ENCODE measurements around the gene RAB3IL1. TPM values are rescaled to one million over a fixed set of nuclear protein-coding genes. Genes with fewer than 3 reads are reported as not detected.
"Not testable (repeated sequence)": the region's sequence is repeated elsewhere in the genome, so short reads cannot be mapped to it uniquely, and the experiment has no call there.

The RAB3IL1 gene
- total RNA-seq, 4 donors from 2014 or later = 6.1 to 10.9 (median 7.8) TPM

DNA sequence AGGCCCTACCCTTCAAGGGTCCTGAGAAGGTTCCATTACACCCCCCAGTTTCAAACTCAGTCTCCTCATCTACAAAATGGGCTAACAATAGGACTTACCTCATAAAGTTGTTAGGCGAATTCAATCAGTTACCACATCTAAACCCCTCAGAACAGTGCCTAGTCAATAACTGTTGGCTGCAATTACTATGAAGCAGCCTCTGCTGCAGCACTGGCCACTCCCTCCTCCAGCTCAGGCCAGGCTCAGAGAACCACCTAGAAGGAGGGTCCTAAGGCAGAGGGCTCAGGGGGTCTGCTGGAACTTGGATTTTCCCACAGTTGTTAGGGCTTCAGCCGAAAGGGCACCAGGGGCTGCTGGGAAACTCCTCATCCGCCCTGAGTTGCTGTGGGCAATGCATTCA, 30.7 kb downstream of the RAB3IL1 start:
- TF ChIP-seq, protein P1, sequence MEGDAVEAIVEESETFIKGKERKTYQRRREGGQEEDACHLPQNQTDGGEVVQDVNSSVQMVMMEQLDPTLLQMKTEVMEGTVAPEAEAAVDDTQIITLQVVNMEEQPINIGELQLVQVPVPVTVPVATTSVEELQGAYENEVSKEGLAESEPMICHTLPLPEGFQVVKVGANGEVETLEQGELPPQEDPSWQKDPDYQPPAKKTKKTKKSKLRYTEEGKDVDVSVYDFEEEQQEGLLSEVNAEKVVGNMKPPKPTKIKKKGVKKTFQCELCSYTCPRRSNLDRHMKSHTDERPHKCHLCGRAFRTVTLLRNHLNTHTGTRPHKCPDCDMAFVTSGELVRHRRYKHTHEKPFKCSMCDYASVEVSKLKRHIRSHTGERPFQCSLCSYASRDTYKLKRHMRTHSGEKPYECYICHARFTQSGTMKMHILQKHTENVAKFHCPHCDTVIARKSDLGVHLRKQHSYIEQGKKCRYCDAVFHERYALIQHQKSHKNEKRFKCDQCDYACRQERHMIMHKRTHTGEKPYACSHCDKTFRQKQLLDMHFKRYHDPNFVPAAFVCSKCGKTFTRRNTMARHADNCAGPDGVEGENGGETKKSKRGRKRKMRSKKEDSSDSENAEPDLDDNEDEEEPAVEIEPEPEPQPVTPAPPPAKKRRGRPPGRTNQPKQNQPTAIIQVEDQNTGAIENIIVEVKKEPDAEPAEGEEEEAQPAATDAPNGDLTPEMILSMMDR (IDR thresholded peaks at IDR 0.05) = no peak
- no peak for TF ChIP-seq POLR2A (IDR thresholded peaks at IDR 0.05)
- 96 to 100% methylated on average over 3 of the region's 3 CpGs for WGBS, 2 donors
- no peak for DNase-seq (ENCODE audit: low spot score in 2 of 2)
- intact Hi-C loops (cut with DNase I; ENCODE audit: low total_unique reads) = no loop called here
- H3K4me3 ChIP-seq (ENCODE audit: low read depth, poor library complexity, severe bottlenecking) = no peak overlapping the region

DNA sequence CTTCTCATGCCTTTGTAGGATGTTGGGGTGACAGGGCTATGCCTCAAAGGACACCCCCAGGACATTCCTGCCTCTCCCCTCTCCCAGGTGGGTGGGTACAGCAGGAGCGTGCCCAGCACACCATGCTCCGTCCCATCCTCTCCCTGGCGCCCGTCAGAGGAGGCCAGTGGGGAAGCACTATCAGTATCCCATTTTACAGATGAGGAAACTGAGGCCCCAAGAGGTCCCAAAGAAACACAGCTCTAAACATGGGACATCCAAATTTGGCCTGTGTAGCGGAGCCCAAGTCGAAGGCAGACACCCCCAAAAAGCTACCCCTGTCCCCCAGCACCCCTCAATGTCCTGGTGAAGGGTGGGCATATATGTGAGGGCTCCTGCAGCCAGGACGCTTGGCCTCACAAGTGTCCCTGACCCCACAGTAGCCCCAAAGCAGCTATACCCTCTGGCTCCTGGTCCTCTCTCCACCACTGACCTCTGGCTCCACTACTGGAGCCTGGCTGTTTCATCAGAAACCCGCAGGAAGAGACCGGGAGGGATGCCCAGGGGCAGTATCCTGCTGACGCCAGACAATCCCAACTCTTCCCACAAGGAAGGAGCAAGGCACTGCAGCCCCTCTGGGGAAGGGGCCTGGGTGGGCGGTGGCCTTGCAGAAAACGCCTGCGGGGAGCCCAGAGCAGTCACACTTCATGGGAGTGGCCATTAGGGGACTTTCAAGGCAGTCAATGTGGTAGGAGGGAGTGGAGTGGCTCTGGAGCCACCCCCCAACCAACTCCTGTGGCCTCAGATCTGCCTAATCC, 31.4 kb downstream of the RAB3IL1 start:
- no peak for DNase-seq (ENCODE audit: low spot score in 2 of 2)
- TF ChIP-seq POLR2A (IDR thresholded peaks at IDR 0.05) = no peak
- no peak overlapping the region for H3K4me3 ChIP-seq (ENCODE audit: low read depth, poor library complexity, severe bottlenecking)
- 87 to 89% methylated on average over 13 of the region's 13 CpGs for WGBS, 2 donors
- intact Hi-C loops (cut with DNase I; ENCODE audit: low total_unique reads) = no loop called here

DNA sequence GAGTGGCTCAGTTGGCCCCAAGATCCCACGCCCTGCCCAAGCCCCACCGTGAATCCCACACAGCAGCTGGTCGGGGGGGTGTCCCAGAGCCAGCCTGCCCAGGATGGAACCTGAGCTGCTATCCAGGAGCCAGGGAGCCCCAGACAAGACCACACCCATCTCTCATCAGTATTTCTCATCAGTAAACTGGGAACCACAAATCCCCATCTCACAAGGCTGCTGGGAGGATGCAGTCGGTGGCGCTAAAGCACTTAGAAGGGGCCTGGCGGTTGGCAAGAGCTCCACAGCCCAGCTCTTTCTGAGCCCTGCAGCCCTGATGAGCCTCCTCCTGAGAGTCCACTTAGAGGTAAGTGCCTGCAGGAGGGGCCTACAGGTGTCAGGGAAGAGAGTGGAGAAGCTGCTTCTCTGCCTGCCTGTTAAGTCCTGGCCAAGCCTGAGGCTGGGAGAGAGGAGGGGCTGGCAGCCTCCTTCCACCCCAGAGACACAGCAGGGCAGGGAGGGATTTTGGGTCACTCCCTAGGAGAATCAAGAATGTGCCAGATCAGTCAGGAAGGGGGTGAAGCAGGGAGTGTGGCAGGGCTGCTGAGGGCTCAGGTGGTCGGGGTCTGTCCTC, 32.1 kb downstream of the RAB3IL1 start:
- 70 to 72% methylated on average over 7 of the region's 7 CpGs for WGBS, 2 donors
- DNase-seq (ENCODE audit: low spot score in 2 of 2) = no peak
- TF ChIP-seq, protein P1 (IDR thresholded peaks at IDR 0.05) = no peak
- no peak for TF ChIP-seq POLR2A (IDR thresholded peaks at IDR 0.05)
- intact Hi-C loops (cut with DNase I; ENCODE audit: low total_unique reads) = no loop called here
- no peak overlapping the region for H3K4me3 ChIP-seq (ENCODE audit: low read depth, poor library complexity, severe bottlenecking)

DNA sequence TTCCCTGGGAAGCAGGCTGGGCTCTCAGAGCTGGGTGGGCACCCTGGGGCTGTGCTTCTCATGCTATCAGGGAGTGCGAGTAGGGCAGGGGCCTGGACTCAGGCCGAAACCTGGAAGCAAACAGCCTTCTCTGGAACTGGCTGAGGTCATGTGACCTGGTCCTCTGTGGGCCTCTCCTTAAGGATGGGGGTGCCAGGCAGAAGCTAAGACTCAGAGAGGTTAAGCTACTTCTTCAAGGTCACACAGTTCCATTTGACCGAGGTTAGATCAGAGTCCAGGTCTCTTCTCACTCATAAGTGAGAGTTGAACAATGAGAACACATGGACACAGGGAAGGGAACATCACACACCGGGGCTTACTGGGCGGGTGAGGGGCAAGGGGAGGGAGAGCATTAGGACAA, 33.4 kb downstream of the RAB3IL1 start:
- TF ChIP-seq, protein P1 (IDR thresholded peaks at IDR 0.05) = no peak
- TF ChIP-seq POLR2A (IDR thresholded peaks at IDR 0.05) = no peak
- no peak for DNase-seq (ENCODE audit: low spot score in 2 of 2)
- intact Hi-C loops (cut with DNase I; ENCODE audit: low total_unique reads) = no loop called here
- WGBS, 2 donors = 91 to 95% methylated on average over 5 of the region's 5 CpGs
- no peak overlapping the region for H3K4me3 ChIP-seq (ENCODE audit: low read depth, poor library complexity, severe bottlenecking)

DNA sequence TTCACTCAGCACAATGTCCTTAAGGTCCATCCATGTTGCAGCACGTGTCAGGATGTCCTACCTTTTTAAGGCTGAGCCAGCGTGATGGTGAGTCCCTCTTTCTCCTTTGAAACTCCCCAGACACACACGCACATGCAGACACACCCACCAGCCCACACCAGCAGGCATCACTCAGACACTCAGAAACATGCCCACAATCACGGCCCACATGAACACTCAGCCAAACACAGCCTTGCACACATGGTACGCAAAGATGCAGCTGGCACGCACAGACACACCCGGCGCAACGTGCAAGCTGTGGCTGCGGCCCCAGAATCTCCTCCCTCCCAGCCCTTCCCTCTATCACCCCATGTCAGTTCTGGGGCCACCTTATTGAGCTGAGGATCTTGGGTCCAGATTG, 34.0 kb downstream of the RAB3IL1 start:
- TF ChIP-seq, protein P1 (IDR thresholded peaks at IDR 0.05) = no peak
- no peak for TF ChIP-seq POLR2A (IDR thresholded peaks at IDR 0.05)
- 75 to 81% methylated on average over 10 of the region's 10 CpGs for WGBS, 2 donors
- intact Hi-C loops (cut with DNase I; ENCODE audit: low total_unique reads) = no loop called here
- DNase-seq (ENCODE audit: low spot score in 2 of 2) = no peak
- no peak overlapping the region for H3K4me3 ChIP-seq (ENCODE audit: low read depth, poor library complexity, severe bottlenecking)

DNA sequence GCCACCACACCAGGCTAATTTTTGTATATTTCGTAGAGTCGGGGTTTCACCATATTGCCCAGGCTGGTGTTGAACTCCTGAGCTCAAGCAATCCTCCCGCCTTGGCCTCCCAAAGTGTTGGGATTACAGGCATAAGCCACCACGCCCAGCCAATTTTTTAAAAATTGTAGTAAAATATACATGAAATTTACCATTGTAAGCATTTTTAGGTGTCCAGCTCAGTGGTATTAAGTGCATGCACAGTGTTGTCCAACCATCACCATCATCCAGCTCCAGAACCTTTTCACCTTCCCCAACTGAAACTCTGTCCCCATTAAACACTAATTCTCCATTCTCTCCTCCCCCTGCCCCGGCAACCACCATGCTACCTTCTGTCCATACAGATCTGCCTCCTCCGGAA, 34.5 kb downstream of the RAB3IL1 start:
- no peak for DNase-seq (ENCODE audit: low spot score in 2 of 2)
- TF ChIP-seq, protein P1 (IDR thresholded peaks at IDR 0.05) = no peak
- no peak for TF ChIP-seq POLR2A (IDR thresholded peaks at IDR 0.05)
- intact Hi-C loops (cut with DNase I; ENCODE audit: low total_unique reads) = no loop called here
- WGBS, 2 donors = 87 to 90% methylated on average over 6 of the region's 6 CpGs
- no peak overlapping the region for H3K4me3 ChIP-seq (ENCODE audit: low read depth, poor library complexity, severe bottlenecking)

DNA sequence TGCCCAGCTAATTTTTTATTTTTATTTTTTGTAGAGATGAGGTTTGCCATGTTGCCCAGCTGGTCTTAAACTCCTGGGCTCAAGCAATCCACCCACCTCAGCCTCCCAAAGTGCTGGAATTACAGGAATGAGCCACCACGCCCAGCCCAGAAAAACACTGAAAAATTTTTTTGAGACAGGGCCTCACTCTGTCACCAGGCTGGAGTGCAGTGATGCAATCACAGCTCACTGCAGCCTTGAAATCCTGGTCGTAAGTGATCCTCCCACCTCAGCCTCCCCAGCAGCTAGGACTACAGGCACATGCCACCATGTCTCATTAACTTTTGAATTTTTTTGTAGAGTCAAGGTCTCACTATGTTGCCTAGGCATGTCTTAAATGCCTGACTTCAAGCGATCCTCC, 35.1 kb downstream of the RAB3IL1 start:
- 91 to 96% methylated on average over 3 of the region's 3 CpGs for WGBS, 2 donors
- intact Hi-C loops (cut with DNase I; ENCODE audit: low total_unique reads) = not testable (repeated sequence)

More for the DNA sequence above, 35.1 kb downstream of the RAB3IL1 start:
- not testable (repeated sequence) for H3K4me3 ChIP-seq (ENCODE audit: low read depth, poor library complexity, severe bottlenecking); DNase-seq (ENCODE audit: low spot score in 2 of 2)
